MM.1S (cell line): ENCODE data around the gene FAM131A.

ENCODE experiments used
- DNase-seq: peaks from one replicate; pipeline ENCODE4 v3.0.0-alpha.2; 2015
- H2AFZ ChIP-seq: fragments of 300-600 bp; sonication (generic); 2 replicates; pipeline ENCODE4 v1.6.0; 2016; ENCODE audit warnings: antibody characterized with exemption, low read length
- H3F3A ChIP-seq: fragments of 300-600 bp; sonication (generic); 2 replicates; pipeline ENCODE4 v1.6.1; 2016; ENCODE audit warnings: mild to moderate bottlenecking, antibody characterized with exemption, low read length, moderate library complexity, mixed read lengths; ENCODE audit not compliant: insufficient read depth
- H3K27ac ChIP-seq: fragments of 300-600 bp; sonication (generic); 2 replicates; pipeline ENCODE4 v1.5.1; 2016; ENCODE audit warnings: mild to moderate bottlenecking, low read length
- H3K27me3 ChIP-seq: fragments of 300-600 bp; sonication (generic); replicated peaks from 2 replicates; pipeline ENCODE4 v1.6.0; 2016; ENCODE audit warnings: low read length; ENCODE audit not compliant: insufficient read depth
- H3K36me3 ChIP-seq: fragments of 300-600 bp; sonication (generic); replicated peaks from 2 replicates; pipeline ENCODE4 v1.6.1; 2016; ENCODE audit warnings: mild to moderate bottlenecking, low read length, mixed read lengths; ENCODE audit not compliant: insufficient read depth
- H3K4me1 ChIP-seq: fragments of 300-600 bp; sonication (generic); 2 replicates; pipeline ENCODE4 v1.6.1; 2016; ENCODE audit warnings: low read length, mixed read lengths
- H3K4me2 ChIP-seq: fragments of 300-600 bp; sonication (generic); 2 replicates; pipeline ENCODE4 v1.6.0; 2016; ENCODE audit warnings: low read depth, low read length
- H3K4me3 ChIP-seq: fragments of 300-600 bp; sonication (generic); 2 replicates; pipeline ENCODE4 v1.5.1; 2016; ENCODE audit warnings: low read length, mixed read lengths
- H3K79me2 ChIP-seq: fragments of 300-600 bp; sonication (generic); 2 replicates; pipeline ENCODE4 v1.6.1; 2016; ENCODE audit warnings: mixed run types, low read length, mixed read lengths
- H3K9ac ChIP-seq: fragments of 300-600 bp; sonication (generic); 2 replicates; pipeline ENCODE4 v1.6.1; 2016; ENCODE audit warnings: low read length, mixed read lengths
- H3K9me2 ChIP-seq: fragments of 300-600 bp; sonication (generic); replicated peaks from 2 replicates; pipeline ENCODE4 v1.6.1; 2016; ENCODE audit warnings: mild to moderate bottlenecking, low read length, mixed read lengths; ENCODE audit not compliant: insufficient read depth
- H3K9me3 ChIP-seq: fragments of 300-600 bp; sonication (generic); replicated peaks from 2 replicates; pipeline ENCODE4 v1.6.1; 2016; ENCODE audit warnings: mild to moderate bottlenecking, low read length, mixed read lengths; ENCODE audit not compliant: insufficient read depth
- H4K20me1 ChIP-seq: fragments of 300-600 bp; sonication (generic); 2 replicates; pipeline ENCODE4 v1.6.1; 2016; ENCODE audit warnings: mild to moderate bottlenecking, low read length, moderate library complexity, mixed read lengths; ENCODE audit not compliant: insufficient read depth
- CTCF ChIP-seq: fragments of 300-600 bp; sonication (generic); IDR thresholded peaks from 2 replicates; pipeline ENCODE4 v1.5.1; 2016; ENCODE audit warnings: antibody characterized with exemption, low read length, mixed read lengths
- EZH2 ChIP-seq: fragments of 300-600 bp; sonication (generic); optimal IDR thresholded peaks from 2 replicates; pipeline ENCODE3; 2017; ENCODE audit warnings: low read depth, mild to moderate bottlenecking, antibody characterized with exemption, low read length, mixed read lengths
- EZH2phosphoT487 ChIP-seq: fragments of 300-600 bp; sonication (generic); IDR thresholded peaks from 2 replicates; pipeline ENCODE4 v1.6.1; 2018; ENCODE audit warnings: antibody characterized with exemption, low read length

FAM131A gene

GRCh38 chr3:184314363-184314699, 23.1 kb upstream of the FAM131A start, which contains the start of gene EIF4G1:
TSS of gene EIF4G1 (plus strand) at chr3:184314606. CDS start at chr3:184315797, 1,191 bp downstream.
- Histone ChIP-seq H2AFZ (peak within 1 kb of the TSS; percentile 20), H3K4me3 (peak within 1 kb of the TSS; percentile 95), H3K36me3 (peaks cover 6% of the 10 kb centered on the region; the same call in 1 of the 2 replicates), H3K27ac (peak within 1 kb of the TSS; percentile 60; the same call in 1 of the 2 replicates), H3K9ac (peak within 1 kb of the TSS; percentile 96), H3K79me2 (peaks cover 47% of the 10 kb centered on the region), H3K27me3 (no peaks in the 10 kb centered on the region), H3F3A (peaks cover 13% of the 10 kb centered on the region), H3K4me1 (peaks cover 9% of the 10 kb centered on the region; the same call in 1 of the 2 replicates), H3K9me3 (no peaks in the 10 kb centered on the region), H4K20me1 (peaks cover 35% of the 10 kb centered on the region), H3K9me2 (no peaks in the 10 kb centered on the region), H3K4me2 (peak within 1 kb of the TSS; percentile 77)
- TF ChIP-seq EZH2phosphoT487 (no peak), CTCF (no peak), EZH2 (no peak)
- DNase-seq = peak; percentile 97

- peak overlapping the region; percentile 95 for H3K4me3 ChIP-seq
- no peaks in the 10 kb centered on the region for H3K9me2 ChIP-seq
- peaks cover 9% of the 10 kb centered on the region; the same call in 1 of the 2 replicates for H3K36me3 ChIP-seq
- peaks cover 53% of the 10 kb centered on the region for H3K79me2 ChIP-seq
- H3K27ac ChIP-seq = peak overlapping the region; percentile 60; the same call in 1 of the 2 replicates
- H4K20me1 ChIP-seq = peaks cover 41% of the 10 kb centered on the region
- no peaks in the 10 kb centered on the region for H3K9me3 ChIP-seq
- H3K4me2 ChIP-seq = peak overlapping the region; percentile 77
- peak; percentile 67 for DNase-seq
- H2AFZ ChIP-seq = no peak overlapping the region
- peaks cover 9% of the 10 kb centered on the region; the same call in 1 of the 2 replicates for H3K4me1 ChIP-seq
- peaks cover 13% of the 10 kb centered on the region for H3F3A ChIP-seq
- H3K27me3 ChIP-seq = no peaks in the 10 kb centered on the region
- no peak for TF ChIP-seq EZH2
- TF ChIP-seq EZH2phosphoT487 = no peak
- TF ChIP-seq CTCF = no peak
- H3K9ac ChIP-seq = peak overlapping the region; percentile 96
Measured at GRCh38 chr3:184314700-184315542, 22.5 kb upstream of the FAM131A start.

GRCh38 chr3:184315543-184315867, 21.9 kb upstream of the FAM131A start:
- Histone ChIP-seq H3K36me3 (peaks cover 13% of the 10 kb centered on the region; the same call in 1 of the 2 replicates), H3K4me1 (peaks cover 9% of the 10 kb centered on the region; the same call in 1 of the 2 replicates), H3K4me3 (peak overlapping the region; percentile 95), H3K9me2 (no peaks in the 10 kb centered on the region), H3K27me3 (no peaks in the 10 kb centered on the region), H3K79me2 (peaks cover 59% of the 10 kb centered on the region), H3K9me3 (no peaks in the 10 kb centered on the region), H3F3A (peaks cover 13% of the 10 kb centered on the region), H2AFZ (no peak overlapping the region), H3K4me2 (peak overlapping the region; percentile 77), H3K27ac (peak overlapping the region; percentile 60; the same call in 1 of the 2 replicates), H3K9ac (peak overlapping the region; percentile 96), H4K20me1 (peaks cover 46% of the 10 kb centered on the region)
- DNase-seq = peak; percentile 27
- TF ChIP-seq EZH2 = no peak
- TF ChIP-seq EZH2phosphoT487 = no peak
- no peak for TF ChIP-seq CTCF
